ENCODE data around the gene GLDN.

Gene GLDN

DNA sequence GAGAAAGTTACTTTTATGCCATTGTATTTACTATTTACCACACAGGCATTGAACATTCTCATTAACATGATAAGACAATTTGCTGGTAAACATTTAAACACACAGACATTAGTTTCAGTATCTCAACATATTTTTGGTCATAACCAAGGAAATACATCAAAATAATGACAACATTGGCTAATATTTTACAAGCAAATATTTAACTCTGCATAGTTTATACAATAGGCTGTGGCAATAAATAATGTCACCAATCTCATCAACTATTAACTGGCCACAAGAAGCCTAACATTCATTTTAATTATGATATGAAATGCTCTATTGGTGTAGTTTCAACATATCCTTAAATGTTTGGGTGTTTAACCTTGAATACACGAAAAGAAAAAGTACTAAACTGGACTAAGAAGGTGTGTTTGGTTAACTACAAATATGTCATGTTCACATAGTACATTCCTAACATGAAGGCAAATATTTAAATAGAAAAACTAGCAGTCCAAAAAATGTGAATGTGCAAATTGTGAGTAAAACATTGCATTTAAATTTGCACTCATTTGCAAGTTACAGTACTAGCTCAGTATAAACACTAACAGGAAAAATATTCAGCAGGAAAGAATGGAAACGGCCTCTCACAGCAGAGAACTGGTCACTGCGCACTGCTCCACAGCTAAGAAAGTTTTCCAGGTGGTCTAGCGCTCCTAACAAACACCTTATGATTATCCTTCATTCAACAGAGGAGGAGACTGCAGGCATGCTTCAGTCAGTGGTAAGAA is 106.6 kb downstream of the GLDN start:
- FAIRE-seq: no peak

DNA sequence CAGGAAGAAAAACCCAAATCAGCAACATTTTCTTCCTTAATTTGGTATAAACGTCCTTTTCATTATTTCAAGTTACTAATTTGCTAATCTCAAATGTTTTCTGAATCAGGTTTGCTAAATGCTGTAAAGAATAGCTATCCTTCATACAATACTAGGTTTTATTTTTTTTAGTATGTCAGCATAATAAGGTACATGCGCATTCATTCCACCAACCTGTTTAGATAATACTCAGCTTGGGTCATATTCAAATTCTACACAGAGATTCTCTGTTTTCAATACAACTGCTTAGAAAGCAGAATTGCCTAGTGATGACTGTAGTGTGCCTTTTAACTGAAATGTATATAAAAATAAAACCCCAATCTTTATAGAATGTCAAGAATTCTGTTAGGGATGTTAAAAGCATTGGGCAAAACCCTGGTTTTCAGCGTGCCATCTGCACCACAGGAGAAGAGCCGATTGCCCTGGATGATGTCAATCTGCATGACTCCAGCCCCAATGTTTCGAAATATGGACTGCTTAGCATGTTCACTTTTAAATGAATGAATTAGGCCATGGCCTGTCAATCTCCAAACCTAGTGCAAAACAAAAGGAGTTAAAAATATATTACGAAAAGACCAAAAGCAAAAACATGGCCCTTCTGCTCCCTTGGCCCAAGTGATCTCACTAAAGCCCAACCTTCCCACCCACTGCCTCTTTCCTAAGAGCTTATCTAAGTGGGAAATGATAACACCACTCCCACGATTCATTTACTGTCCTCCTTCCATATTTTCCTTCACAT is 107.4 kb downstream of the GLDN start:
- no peak for FAIRE-seq

DNA sequence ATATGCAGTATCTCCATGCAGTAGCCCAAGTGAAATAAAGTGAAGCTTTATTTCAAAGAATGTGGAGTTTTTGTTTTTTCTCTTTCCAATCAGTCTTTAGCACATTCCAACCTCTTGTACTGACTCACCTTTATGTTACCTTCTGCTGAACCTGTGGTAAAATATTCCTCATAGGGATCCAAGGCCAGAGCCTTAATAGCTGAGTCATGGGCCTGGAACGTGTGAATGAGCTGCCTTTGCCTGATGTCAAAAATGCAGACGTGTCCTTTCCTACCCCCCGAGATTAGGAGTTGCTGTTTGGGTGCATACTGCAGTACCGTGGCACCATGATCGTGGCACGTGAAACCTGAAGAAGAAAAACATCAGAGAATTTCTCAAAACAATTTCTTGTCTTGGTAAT is 108.5 kb downstream of the GLDN start:
- no peak for FAIRE-seq

All from endometrium (tissue), 2 donors.